Naive thymus-derived CD4-positive, alpha-beta T cell (primary cell): ENCODE data around the gene HSPBP1. TPM values are rescaled to one million over a fixed set of nuclear protein-coding genes. Genes with fewer than 3 reads are reported as not detected.

ENCODE experiments used
- ATAC-seq: fragments of 150-1000 bp; cut with Tn5 transposase; 2 replicates; pipeline ENCODE4 v1.10.0; 2021; ENCODE audit warnings: mild to moderate bottlenecking, moderate library complexity
- CTCF ChIA-PET: fragments of 350-600 bp; sonication (Branson Sonifier 250); formaldehyde crosslinking; loops from one replicate; lab custom pipeline; 2021; ENCODE audit warnings: antibody characterized with exemption; lab: Charles Lee
- POLR2A ChIA-PET: fragments of 350-600 bp; sonication (Branson Sonifier 250); formaldehyde crosslinking; loops from one replicate; lab custom pipeline; 2021; ENCODE audit warnings: antibody characterized with exemption, inconsistent platforms; lab: Charles Lee
- DNase-seq, 9 donors: peaks; one replicate each; pipeline versions ENCODE4 v3.0.0 to v3.0.0-alpha.2; 2020 to 2022; ENCODE audit warnings: mixed read lengths in 1 of 9
- H3K27ac ChIP-seq: one replicate; pipeline ENCODE4 v1.7.0; 2013; ENCODE audit warnings: mild to moderate bottlenecking, low read depth, low read length, moderate library complexity
- H3K27me3 ChIP-seq, 2 donors: one replicate each; pipeline ENCODE4 v1.7.0; 2013; ENCODE audit warnings: low read length in 2 of 2, mild to moderate bottlenecking in 2 of 2, moderate library complexity in 2 of 2; ENCODE audit not compliant: control insufficient read depth in 2 of 2, insufficient read depth in 2 of 2
- H3K36me3 ChIP-seq, 3 experiments: 1 replicate in 2 of 3; 2 replicates in 1 of 3; pipeline ENCODE4 v1.7.0; 2013; ENCODE audit warnings: low read length in 3 of 3, mild to moderate bottlenecking in 3 of 3, moderate library complexity in 1 of 3; ENCODE audit not compliant: insufficient read depth in 3 of 3, control insufficient read depth in 2 of 3
- H3K4me1 ChIP-seq, 2 donors: one replicate each; pipeline ENCODE4 v1.7.0; 2013; ENCODE audit warnings: low read length in 2 of 2, mild to moderate bottlenecking in 2 of 2, moderate library complexity in 1 of 2; ENCODE audit not compliant: control insufficient read depth in 2 of 2, insufficient read depth in 2 of 2
- H3K4me3 ChIP-seq: 2 replicates; pipeline ENCODE4 v1.7.0; 2013; ENCODE audit warnings: mild to moderate bottlenecking, low read length
- H3K9me3 ChIP-seq, 3 experiments: 1 replicate in 2 of 3; 2 replicates in 1 of 3; pipeline ENCODE4 v1.7.0; 2013; ENCODE audit warnings: low read length in 3 of 3; ENCODE audit not compliant: control insufficient read depth in 2 of 3
- H3K27ac Mint-ChIP-seq, 9 donors: one replicate each; pipeline ENCODE4 v1.8.0; 2020 to 2022; ENCODE audit warnings: mixed read lengths in 9 of 9, mild to moderate bottlenecking in 8 of 9, moderate library complexity in 5 of 9, inconsistent platforms in 2 of 9
- H3K27me3 Mint-ChIP-seq, 5 donors: one replicate each; pipeline ENCODE4 v1.8.0; 2021 to 2022; ENCODE audit warnings: mixed read lengths in 5 of 5, mild to moderate bottlenecking in 1 of 5
- H3K36me3 Mint-ChIP-seq, 5 donors: one replicate each; pipeline ENCODE4 v1.8.0; 2020 to 2022; ENCODE audit warnings: mixed read lengths in 5 of 5, mild to moderate bottlenecking in 3 of 5, inconsistent platforms in 1 of 5
- H3K4me1 Mint-ChIP-seq, 7 donors: one replicate each; pipeline ENCODE4 v1.8.0; 2020 to 2022; ENCODE audit warnings: mixed read lengths in 7 of 7, mild to moderate bottlenecking in 3 of 7, inconsistent platforms in 1 of 7
- H3K4me3 Mint-ChIP-seq, 10 donors: one replicate each; pipeline ENCODE4 v1.8.0; 2020 to 2022; ENCODE audit warnings: mild to moderate bottlenecking in 10 of 10, mixed read lengths in 10 of 10, moderate library complexity in 6 of 10, inconsistent platforms in 2 of 10
- H3K9me3 Mint-ChIP-seq, 11 donors: one replicate each; pipeline ENCODE4 v1.8.0; 2020 to 2022; ENCODE audit warnings: mixed read lengths in 11 of 11, mild to moderate bottlenecking in 4 of 11, inconsistent platforms in 1 of 11, moderate library complexity in 1 of 11
- intact Hi-C, 2 donors: fragments of 100-400 bp; cut with micrococcal nuclease; formaldehyde crosslinking; loops; one replicate each; pipeline ENCODE4 v1.15.1; 2023
- polyA plus RNA-seq, 2 donors: library from polyadenylated mRNA; unstranded; fragments of 300-500 nt; fragmentation: Illumina TruSeq; gene quantifications; one replicate each; pipeline ENCODE4 v1.2.3, GENCODE V29; 2021
- total RNA-seq, 6 experiments: library from RNA in 5 of 6; stranded (reverse) in 5 of 6; gene quantifications; 1 replicate in 5 of 6; 2 replicates in 1 of 6; pipeline ENCODE4 v1.2.3 and lab custom pipeline; 2021 to 2026

HSPBP1 gene
- total and polyA plus RNA-seq, 7 experiments from 2014 or later = 15.0 to 44.7 (median 19.2) TPM

DNA sequence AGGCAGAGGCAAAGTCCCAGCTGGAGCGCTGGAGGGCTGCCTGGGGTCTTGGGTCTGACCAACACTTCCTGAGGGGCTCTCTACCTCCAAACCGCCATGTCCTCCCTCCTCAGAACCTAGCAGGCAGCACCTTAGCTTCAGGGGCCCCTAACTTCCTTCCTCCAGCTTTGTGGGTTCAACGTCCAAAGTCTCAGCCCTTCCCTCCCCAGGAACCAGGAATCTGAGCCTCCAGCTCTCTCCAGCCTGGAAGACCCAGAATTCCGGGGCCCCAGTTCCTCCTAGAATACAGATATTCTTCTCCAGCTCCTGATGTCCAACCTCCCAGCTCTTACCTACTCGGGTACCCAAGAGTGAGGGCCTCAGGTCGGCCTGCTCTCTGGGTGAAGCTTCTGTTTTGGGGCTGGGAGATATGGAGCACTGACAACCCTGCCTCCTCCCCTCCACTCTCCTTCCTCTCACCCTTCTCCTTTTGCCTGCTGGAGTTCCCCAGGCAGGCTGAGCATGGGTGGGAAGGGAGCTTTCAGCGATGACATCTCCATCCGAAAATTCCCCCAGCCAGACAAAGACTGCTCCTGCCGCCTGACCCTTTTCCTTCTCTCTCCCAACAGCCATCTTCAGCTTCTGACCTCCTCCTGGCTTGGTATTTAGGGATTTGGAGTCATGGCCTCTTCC, 41.7 kb upstream of the HSPBP1 start:
- no peaks in the 10 kb centered on the region for H3K27me3 ChIP-seq
- H3K4me3 Mint-ChIP-seq = no peak overlapping the region
- no peak overlapping the region for H3K27ac ChIP-seq
- H3K4me1 ChIP-seq = no peaks in the 10 kb centered on the region
- no peaks in the 10 kb centered on the region for H3K36me3 ChIP-seq
- DNase-seq = no peak
- H3K27ac Mint-ChIP-seq = peak overlapping the region in 1 of 9 donors; percentile 20
- no peaks in the 10 kb centered on the region for H3K36me3 Mint-ChIP-seq
- ChIA-PET POLR2A (interaction anchor here (0.6 to 0.8 kb wide), 3 partner anchors 15 to 276 kb away, joined by 3 to 4 read pairs (median 4); no protein-coding TSS in a partner anchor), CTCF (no interaction called here)
- H3K27me3 Mint-ChIP-seq = peaks cover 0 to 13% (median 0%) of the 10 kb centered on the region in 5 donors
- peaks cover 0 to 12% (median 0%) of the 10 kb centered on the region in 7 donors for H3K4me1 Mint-ChIP-seq
- no peak overlapping the region for H3K4me3 ChIP-seq
- no peaks in the 10 kb centered on the region for H3K9me3 Mint-ChIP-seq
- H3K9me3 ChIP-seq = no peaks in the 10 kb centered on the region
- no peak for ATAC-seq
- intact Hi-C loops = no loop called here

GRCh38 chr19:55320844-55321419, 41.0 kb upstream of the HSPBP1 start:
- no peak overlapping the region for H3K27ac ChIP-seq
- H3K4me3 ChIP-seq = no peak overlapping the region

DNA sequence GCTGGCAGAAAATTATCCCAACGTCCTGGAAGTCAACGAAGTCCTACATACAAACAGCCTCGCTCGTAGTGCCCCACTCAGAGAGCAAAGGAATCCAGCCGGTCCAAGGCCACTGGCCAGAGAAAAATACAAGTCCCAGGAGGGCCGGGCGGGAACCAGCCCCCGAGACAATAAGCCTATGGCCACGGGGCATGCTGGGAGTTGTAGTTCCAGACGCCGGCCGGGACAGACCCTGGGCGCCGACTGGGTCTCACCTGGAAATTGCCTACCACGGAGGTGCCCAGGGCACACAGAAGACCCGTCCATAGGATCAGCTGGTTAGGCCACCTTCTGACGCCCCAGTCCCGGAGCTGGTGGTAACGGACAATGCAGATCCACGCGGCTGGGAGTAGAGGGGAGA, 39.9 kb upstream of the HSPBP1 start:
- POLR2A ChIA-PET = no interaction called here
- H3K9me3 Mint-ChIP-seq = no peaks in the 10 kb centered on the region
- peaks cover 0 to 8% (median 0%) of the 10 kb centered on the region in 7 donors for H3K4me1 Mint-ChIP-seq
- H3K4me3 Mint-ChIP-seq = no peak overlapping the region
- no peaks in the 10 kb centered on the region for H3K4me1 ChIP-seq
- intact Hi-C loops = no loop called here
- H3K27ac ChIP-seq = no peak overlapping the region
- H3K27me3 Mint-ChIP-seq = peaks cover 0 to 13% (median 0%) of the 10 kb centered on the region in 5 donors
- ATAC-seq = no peak
- H3K27me3 ChIP-seq = no peaks in the 10 kb centered on the region
- H3K36me3 ChIP-seq = no peaks in the 10 kb centered on the region
- no peak for DNase-seq
- no peak overlapping the region for H3K27ac Mint-ChIP-seq
- CTCF ChIA-PET = interaction anchor here (0.5 kb wide), 1 partner anchor 1516 kb away, joined by 3 read pairs; no protein-coding TSS in a partner anchor
- H3K4me3 ChIP-seq = no peak overlapping the region
- H3K36me3 Mint-ChIP-seq = no peaks in the 10 kb centered on the region
- H3K9me3 ChIP-seq = no peaks in the 10 kb centered on the region

More at GRCh38 chr19:55320844-55321419, 41.0 kb upstream of the HSPBP1 start:
- Mint-ChIP-seq H3K27me3 (peaks cover 0 to 13% (median 0%) of the 10 kb centered on the region in 5 donors), H3K4me3 (no peak overlapping the region), H3K4me1 (peaks cover 0 to 12% (median 0%) of the 10 kb centered on the region in 7 donors), H3K36me3 (no peaks in the 10 kb centered on the region), H3K9me3 (no peaks in the 10 kb centered on the region), H3K27ac (no peak overlapping the region)
- POLR2A ChIA-PET = interaction anchor here (0.6 to 0.8 kb wide), 3 partner anchors 16 to 275 kb away, joined by 3 to 4 read pairs (median 4); no protein-coding TSS in a partner anchor
- Histone ChIP-seq H3K27me3 (no peaks in the 10 kb centered on the region), H3K4me1 (no peaks in the 10 kb centered on the region), H3K9me3 (no peaks in the 10 kb centered on the region), H3K36me3 (no peaks in the 10 kb centered on the region)
- intact Hi-C loops = no loop called here
- no peak for ATAC-seq
- DNase-seq = no peak
- CTCF ChIA-PET = no interaction called here

- peaks cover 0 to under 1% (median 0%) of the 10 kb centered on the region in 5 donors for H3K27me3 Mint-ChIP-seq
- DNase-seq = no peak
- no peaks in the 10 kb centered on the region for H3K36me3 Mint-ChIP-seq
- Histone ChIP-seq H3K4me1 (no peaks in the 10 kb centered on the region), H3K27me3 (no peaks in the 10 kb centered on the region), H3K4me3 (no peak overlapping the region), H3K9me3 (no peaks in the 10 kb centered on the region), H3K36me3 (no peaks in the 10 kb centered on the region), H3K27ac (no peak overlapping the region)
- intact Hi-C loops = no loop called here
- ChIA-PET CTCF (no interaction called here), POLR2A (no interaction called here)
- peaks cover 0 to 3% (median 0%) of the 10 kb centered on the region in 7 donors for H3K4me1 Mint-ChIP-seq
- no peaks in the 10 kb centered on the region for H3K9me3 Mint-ChIP-seq
- H3K4me3 Mint-ChIP-seq = no peak overlapping the region
- H3K27ac Mint-ChIP-seq = no peak overlapping the region
- ATAC-seq = no peak
Measured at GRCh38 chr19:55316646-55317045, 36.7 kb upstream of the HSPBP1 start.

- Mint-ChIP-seq H3K4me3 (no peak overlapping the region), H3K9me3 (no peaks in the 10 kb centered on the region), H3K27me3 (no peaks in the 10 kb centered on the region), H3K4me1 (peaks cover 0 to 2% (median 0%) of the 10 kb centered on the region in 7 donors), H3K27ac (no peak overlapping the region), H3K36me3 (no peaks in the 10 kb centered on the region)
- H3K4me3 ChIP-seq = no peak overlapping the region
- intact Hi-C loops = no loop called here
- no peaks in the 10 kb centered on the region for H3K4me1 ChIP-seq
- DNase-seq = no peak
- no peaks in the 10 kb centered on the region for H3K9me3 ChIP-seq
- no peaks in the 10 kb centered on the region for H3K36me3 ChIP-seq
- ChIA-PET POLR2A (no interaction called here), CTCF (no interaction called here)
- no peak for ATAC-seq
- no peak overlapping the region for H3K27ac ChIP-seq
- H3K27me3 ChIP-seq = no peaks in the 10 kb centered on the region
Measured at GRCh38 chr19:55315956-55316525, 36.1 kb upstream of the HSPBP1 start.

- no peaks in the 10 kb centered on the region for H3K27me3 Mint-ChIP-seq
- no peak overlapping the region for H3K27ac Mint-ChIP-seq
- no peaks in the 10 kb centered on the region for H3K36me3 Mint-ChIP-seq
- H3K4me1 Mint-ChIP-seq = peaks cover 0 to 2% (median 0%) of the 10 kb centered on the region in 7 donors
- POLR2A ChIA-PET = no interaction called here
- Histone ChIP-seq H3K9me3 (no peaks in the 10 kb centered on the region), H3K4me1 (no peaks in the 10 kb centered on the region), H3K4me3 (no peak overlapping the region), H3K36me3 (no peaks in the 10 kb centered on the region), H3K27me3 (no peaks in the 10 kb centered on the region), H3K27ac (no peak overlapping the region)
- DNase-seq (no peak), ATAC-seq (no peak)
- no peaks in the 10 kb centered on the region for H3K9me3 Mint-ChIP-seq
- CTCF ChIA-PET = no interaction called here
- no peak overlapping the region for H3K4me3 Mint-ChIP-seq
- intact Hi-C loops = no loop called here
Measured at GRCh38 chr19:55314396-55314795, 34.5 kb upstream of the HSPBP1 start.
